Upper lobe of right lung (tissue), 1 donor: ENCODE data around the gene CTDP1. TPM values are rescaled to one million over a fixed set of nuclear protein-coding genes. Genes with fewer than 3 reads are reported as not detected.

Source experiments
- ATAC-seq: fragments of 200-7000 bp; cut with Tn5 transposase; one replicate; pipeline ENCODE4 v1.9.1; 2020; ENCODE audit warnings: mild to moderate bottlenecking, moderate library complexity
- DNase-seq: peaks from one replicate; pipeline ENCODE4 v3.0.0-alpha.2; 2020
- H3K27ac ChIP-seq: fragments of 200-600 bp; one replicate; pipeline ENCODE4 v1.8.0; 2022
- H3K27me3 ChIP-seq: fragments of 200-600 bp; one replicate; pipeline ENCODE4 v1.8.0; 2022; ENCODE audit warnings: mild to moderate bottlenecking
- H3K36me3 ChIP-seq: fragments of 200-600 bp; one replicate; pipeline ENCODE4 v1.8.0; 2022
- H3K4me1 ChIP-seq: fragments of 200-600 bp; one replicate; pipeline ENCODE4 v1.8.0; 2022
- H3K4me3 ChIP-seq: fragments of 200-600 bp; one replicate; pipeline ENCODE4 v1.8.0; 2022; ENCODE audit warnings: mild to moderate bottlenecking
- H3K9me3 ChIP-seq: fragments of 200-600 bp; one replicate; pipeline ENCODE4 v1.8.0; 2022
- intact Hi-C: fragments of 100-400 bp; cut with DNase I; formaldehyde crosslinking; loops from one replicate; pipeline ENCODE4 v1.11.0; 2022
- total RNA-seq: library from RNA; stranded (reverse); fragmentation: NEBNext Ultra II Directional; extraction: Animal tissue kit (Norgen Biotek cat#: 25700); gene quantifications from one replicate; pipeline ENCODE4 v1.2.1, GENCODE V29; 2021
- TF ChIP-seq, protein P1 (sequence below): fragments of 200-600 bp; IDR thresholded peaks from one replicate; pipeline ENCODE4 v1.8.0; 2022; ENCODE audit warnings: antibody characterized with exemption
- donor health status: DM: no; HTN: yes; CAD: no; lungs with severe emphysema.

The CTDP1 gene
- total RNA-seq, 1 donor from 2014 or later, result 23.0 TPM

DNA sequence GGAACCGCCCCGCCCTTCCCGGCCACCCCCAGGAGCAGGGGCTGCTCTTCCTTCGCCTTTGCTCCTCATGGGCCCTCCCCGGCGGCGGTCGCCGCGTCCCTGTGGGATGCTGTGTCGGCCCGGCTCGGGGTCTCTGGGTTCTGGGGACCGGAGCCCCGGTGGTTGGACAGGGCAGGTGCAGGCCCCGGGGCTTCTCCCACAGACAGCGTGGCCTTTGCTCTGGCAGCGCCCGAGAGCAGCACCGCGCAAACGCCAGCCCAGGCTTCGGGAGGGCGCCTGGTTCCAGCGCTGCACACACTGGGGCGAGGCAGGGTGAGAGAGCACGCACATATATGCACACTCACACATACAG is 109.1 kb downstream of the CTDP1 start:
- ATAC-seq (no peak), DNase-seq (no peak)
- Histone ChIP-seq H3K4me1 (peaks cover 16% of the 10 kb centered on the region), H3K27ac (no peak overlapping the region), H3K9me3 (no peaks in the 10 kb centered on the region), H3K27me3 (peaks cover 71% of the 10 kb centered on the region), H3K36me3 (no peaks in the 10 kb centered on the region), H3K4me3 (no peak overlapping the region)
- TF ChIP-seq, protein P1, sequence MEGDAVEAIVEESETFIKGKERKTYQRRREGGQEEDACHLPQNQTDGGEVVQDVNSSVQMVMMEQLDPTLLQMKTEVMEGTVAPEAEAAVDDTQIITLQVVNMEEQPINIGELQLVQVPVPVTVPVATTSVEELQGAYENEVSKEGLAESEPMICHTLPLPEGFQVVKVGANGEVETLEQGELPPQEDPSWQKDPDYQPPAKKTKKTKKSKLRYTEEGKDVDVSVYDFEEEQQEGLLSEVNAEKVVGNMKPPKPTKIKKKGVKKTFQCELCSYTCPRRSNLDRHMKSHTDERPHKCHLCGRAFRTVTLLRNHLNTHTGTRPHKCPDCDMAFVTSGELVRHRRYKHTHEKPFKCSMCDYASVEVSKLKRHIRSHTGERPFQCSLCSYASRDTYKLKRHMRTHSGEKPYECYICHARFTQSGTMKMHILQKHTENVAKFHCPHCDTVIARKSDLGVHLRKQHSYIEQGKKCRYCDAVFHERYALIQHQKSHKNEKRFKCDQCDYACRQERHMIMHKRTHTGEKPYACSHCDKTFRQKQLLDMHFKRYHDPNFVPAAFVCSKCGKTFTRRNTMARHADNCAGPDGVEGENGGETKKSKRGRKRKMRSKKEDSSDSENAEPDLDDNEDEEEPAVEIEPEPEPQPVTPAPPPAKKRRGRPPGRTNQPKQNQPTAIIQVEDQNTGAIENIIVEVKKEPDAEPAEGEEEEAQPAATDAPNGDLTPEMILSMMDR, result no peak
- intact Hi-C loops, result no loop called here

DNA sequence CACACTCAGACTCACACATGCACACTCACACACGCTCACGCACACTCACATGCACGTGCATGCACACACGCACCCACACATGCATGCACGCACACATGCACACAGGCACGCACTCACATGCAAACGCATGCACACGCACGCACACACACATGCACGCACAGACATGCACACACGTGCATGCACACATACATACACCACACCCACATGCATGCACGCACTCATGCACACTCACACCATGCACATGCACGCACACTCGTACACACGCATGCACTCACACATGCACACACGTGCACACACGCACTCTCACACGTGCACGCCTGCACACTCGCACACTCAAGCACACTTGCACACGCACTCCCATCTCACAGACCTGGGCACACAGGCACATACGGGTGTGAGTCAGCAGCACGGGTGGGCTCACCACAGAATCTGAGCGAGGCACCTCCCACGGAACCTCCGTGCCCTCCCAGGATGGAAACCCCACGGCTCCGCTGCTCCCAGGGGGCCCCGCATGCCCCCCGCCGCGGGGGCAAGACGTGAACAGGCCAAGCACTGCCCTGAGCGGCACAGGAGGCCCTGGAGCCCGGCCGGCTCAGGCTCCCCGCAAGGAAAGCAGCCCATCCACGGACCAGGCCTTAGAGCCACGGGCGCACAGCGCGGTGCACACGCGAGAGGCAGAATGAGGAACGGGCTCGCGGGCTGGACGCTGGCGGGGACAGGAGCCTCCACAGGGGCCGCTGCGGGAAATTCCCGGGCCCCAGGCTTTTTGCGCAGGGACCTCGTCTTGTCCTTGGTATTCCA is 109.7 kb downstream of the CTDP1 start:
- H3K4me1 ChIP-seq, result peaks cover 16% of the 10 kb centered on the region
- H3K27me3 ChIP-seq, result peaks cover 65% of the 10 kb centered on the region
- ATAC-seq (no peak), DNase-seq (peak; percentile 46)
- TF ChIP-seq, protein P1, result no peak
- H3K36me3 ChIP-seq, result no peaks in the 10 kb centered on the region
- no peak overlapping the region for H3K4me3 ChIP-seq
- no peak overlapping the region for H3K27ac ChIP-seq
- intact Hi-C loops, result no loop called here
- no peaks in the 10 kb centered on the region for H3K9me3 ChIP-seq

DNA sequence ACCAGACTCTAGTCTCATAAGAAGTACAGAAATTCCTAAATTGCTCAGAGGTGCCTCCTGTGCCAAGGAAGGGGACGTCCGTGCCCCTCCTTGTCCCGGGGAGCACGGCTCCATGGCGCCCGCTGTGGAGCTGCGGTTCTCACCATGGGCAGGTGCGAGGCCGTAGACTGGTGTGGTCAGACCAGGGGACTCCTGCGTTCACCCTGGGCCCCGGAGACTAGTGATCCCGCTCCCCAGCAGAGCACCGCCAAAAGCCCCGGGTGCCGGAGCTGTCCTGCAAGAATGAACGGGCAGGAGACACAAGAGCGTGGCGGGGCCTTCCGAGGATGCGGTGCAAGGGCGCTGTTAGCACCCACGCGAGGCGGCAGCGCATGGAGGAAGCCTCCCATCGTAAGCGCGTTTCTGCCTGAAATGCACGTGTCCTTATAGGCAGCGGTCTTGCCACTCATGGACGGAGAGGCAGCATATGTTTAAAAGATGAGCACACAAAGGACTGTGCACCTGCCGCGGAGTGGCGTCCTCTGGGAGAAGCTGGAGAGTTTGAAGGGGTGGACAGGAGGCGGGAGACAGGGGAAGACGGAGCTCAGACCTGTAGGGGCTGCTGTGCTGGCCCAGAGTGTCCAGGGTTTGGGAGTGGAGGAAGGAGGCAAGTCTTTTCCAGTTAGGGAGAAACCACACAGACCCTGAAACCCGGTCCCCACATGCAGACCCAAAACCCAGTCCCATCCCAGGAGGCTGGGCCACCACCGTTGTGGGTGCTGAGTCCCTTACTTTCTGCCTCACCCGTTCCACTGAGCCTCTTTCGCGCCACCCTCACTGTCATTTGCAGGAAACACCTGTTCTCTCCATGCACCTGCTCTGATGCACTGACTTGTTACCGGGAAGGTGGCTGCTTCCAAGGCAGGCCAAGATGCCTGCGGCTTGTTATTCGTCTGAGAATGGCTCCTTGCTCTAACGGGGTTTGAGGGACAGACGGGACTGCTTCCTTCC is 110.6 kb downstream of the CTDP1 start:
- H3K27me3 ChIP-seq, result peaks cover 57% of the 10 kb centered on the region
- intact Hi-C loops, result no loop called here

DNA sequence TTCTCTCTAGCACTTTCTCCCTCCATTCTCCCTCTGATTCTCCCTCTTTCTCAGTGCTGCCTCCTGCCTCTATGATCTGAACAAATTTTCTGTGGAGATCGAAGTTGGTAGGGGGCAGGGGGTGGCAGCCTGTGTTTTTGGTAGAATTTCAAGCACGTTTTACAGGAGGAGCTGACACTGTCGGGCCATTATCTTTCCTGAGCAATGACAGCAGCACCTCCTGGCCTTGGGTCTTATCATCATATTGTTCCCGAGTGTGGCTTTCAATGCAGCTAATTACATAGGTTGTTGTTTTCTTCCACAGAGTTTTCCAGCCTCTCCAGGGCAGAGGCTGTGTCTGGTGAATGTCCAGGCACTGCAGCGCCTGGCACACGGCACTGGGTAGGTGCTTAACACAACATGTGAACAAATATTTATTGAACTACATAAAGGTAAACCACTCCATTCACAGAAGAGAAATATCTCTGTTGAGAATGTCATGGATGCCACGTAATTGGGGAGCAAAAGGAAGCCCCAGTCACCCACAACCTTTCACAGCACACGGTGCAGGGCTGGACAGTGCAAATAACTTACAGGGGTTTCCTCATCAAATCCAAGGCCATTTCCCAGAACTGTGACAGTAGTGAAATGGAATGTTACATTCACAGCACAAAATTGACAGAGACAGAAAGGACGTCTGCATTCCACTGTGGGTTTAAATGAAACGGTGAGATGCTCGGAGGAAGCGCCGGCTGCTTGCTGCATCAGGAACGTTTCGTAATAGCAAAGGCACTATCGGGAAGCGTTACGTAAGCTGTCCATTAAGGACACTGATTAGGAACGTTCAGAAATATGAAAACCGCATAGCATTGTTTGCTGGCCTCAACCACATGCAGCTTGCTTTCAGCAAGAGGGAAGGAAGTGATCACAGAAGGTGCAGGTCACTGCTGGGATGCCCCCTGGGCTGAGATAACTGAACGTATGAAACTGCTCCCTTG is 111.7 kb downstream of the CTDP1 start:
- Histone ChIP-seq H3K27me3 (peaks cover 50% of the 10 kb centered on the region), H3K9me3 (no peaks in the 10 kb centered on the region), H3K36me3 (no peaks in the 10 kb centered on the region), H3K4me1 (peaks cover 16% of the 10 kb centered on the region), H3K4me3 (no peak overlapping the region), H3K27ac (peak overlapping the region; percentile 25)
- intact Hi-C loops, result no loop called here
- TF ChIP-seq, protein P1, result no peak
- peak; percentile 65 for DNase-seq
- ATAC-seq, result peak; percentile 74

More for the DNA sequence above, 110.6 kb downstream of the CTDP1 start:
- ATAC-seq (no peak), DNase-seq (peak; percentile 60)
- Histone ChIP-seq H3K27ac (no peak overlapping the region), H3K4me1 (peaks cover 16% of the 10 kb centered on the region), H3K36me3 (no peaks in the 10 kb centered on the region), H3K9me3 (no peaks in the 10 kb centered on the region), H3K4me3 (no peak overlapping the region)
- TF ChIP-seq, protein P1, result no peak
